Sigmoid colon (tissue), 4 donors: ENCODE results near the gene BCAS3.

Source experiments
- CTCF ChIP-seq, 4 experiments: fragments of 450-650 bp in 3 of 4; fragments of 200-600 bp in 1 of 4; IDR thresholded peaks; one replicate each; pipeline ENCODE4 v1.5.1; 2016 to 2019; ENCODE audit warnings: antibody characterized with exemption in 4 of 4, mild to moderate bottlenecking in 3 of 4, moderate library complexity in 2 of 4
- EP300 ChIP-seq, 4 donors: sonication (generic); formaldehyde crosslinking; IDR thresholded peaks; one replicate each; pipeline ENCODE4 v1.6.1; 2017; ENCODE audit warnings: antibody characterized with exemption in 4 of 4
- POLR2A ChIP-seq, 2 donors: fragments of 450-650 bp; IDR thresholded peaks; one replicate each; pipeline ENCODE4 v1.6.1; 2016; ENCODE audit warnings: antibody characterized with exemption in 2 of 2, mild to moderate bottlenecking in 2 of 2, moderate library complexity in 2 of 2
- POLR2AphosphoS5 ChIP-seq, 4 donors: sonication (generic); formaldehyde crosslinking; IDR thresholded peaks; one replicate each; pipeline ENCODE4 v1.6.1; 2017; ENCODE audit warnings: antibody characterized with exemption in 4 of 4

DNA sequence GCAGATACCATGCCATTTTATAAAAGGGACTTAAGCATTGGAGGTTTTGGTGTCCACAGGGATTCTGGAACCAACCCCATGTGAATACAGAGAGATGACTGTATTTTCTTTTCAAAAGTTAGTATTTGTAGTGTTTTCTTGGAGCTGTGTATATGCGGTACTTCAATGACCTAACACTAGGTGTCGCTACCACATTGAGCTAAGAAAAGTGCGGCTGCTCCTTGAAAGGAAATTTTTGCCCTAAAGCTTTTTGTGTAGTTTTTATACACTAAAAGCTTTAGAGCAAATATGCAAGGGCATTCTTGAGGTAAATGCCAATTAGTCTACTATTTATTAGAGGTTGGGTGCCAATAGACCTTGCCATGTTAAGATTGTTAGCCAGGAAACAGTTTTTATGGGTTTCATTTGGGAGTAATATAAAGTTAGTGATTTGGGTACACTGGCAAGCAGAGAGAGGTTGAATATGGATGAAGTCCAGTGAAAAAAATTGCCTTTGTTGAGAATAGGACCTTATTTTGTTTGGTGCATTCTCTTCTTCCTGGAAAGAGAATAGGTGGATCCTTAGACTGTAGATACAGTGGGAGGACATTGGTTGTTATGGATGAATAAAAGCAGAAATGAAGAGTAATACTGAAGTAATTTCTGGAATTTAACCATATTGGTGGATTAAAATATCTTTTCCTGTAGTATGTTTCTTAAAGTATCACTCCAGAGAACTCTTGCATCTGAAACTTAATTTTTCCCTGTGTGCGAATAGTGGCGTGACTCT lies 43.3 kb downstream of the BCAS3 start:
- TF ChIP-seq POLR2AphosphoS5 (IDR thresholded peaks at IDR 0.05), result no peak
- peak; percentile 49 to 86 (median 61) for TF ChIP-seq CTCF (IDR thresholded peaks at IDR 0.05)
- no peak for TF ChIP-seq POLR2A (IDR thresholded peaks at IDR 0.05)
- TF ChIP-seq EP300 (IDR thresholded peaks at IDR 0.05), result no peak
